HL-60 (cell line): ENCODE results near the gene KY.

Experiments
- CTCF ChIP-seq: IDR thresholded peaks from one replicate; pipeline ENCODE4 v1.5.1; 2011; ENCODE audit warnings: low read length, control low read depth, inconsistent platforms; ENCODE audit not compliant: insufficient read depth
- POLR2AphosphoS5 ChIP-seq: IDR thresholded peaks from 2 replicates; pipeline ENCODE4 v1.6.1; 2012; ENCODE audit warnings: low read depth

DNA sequence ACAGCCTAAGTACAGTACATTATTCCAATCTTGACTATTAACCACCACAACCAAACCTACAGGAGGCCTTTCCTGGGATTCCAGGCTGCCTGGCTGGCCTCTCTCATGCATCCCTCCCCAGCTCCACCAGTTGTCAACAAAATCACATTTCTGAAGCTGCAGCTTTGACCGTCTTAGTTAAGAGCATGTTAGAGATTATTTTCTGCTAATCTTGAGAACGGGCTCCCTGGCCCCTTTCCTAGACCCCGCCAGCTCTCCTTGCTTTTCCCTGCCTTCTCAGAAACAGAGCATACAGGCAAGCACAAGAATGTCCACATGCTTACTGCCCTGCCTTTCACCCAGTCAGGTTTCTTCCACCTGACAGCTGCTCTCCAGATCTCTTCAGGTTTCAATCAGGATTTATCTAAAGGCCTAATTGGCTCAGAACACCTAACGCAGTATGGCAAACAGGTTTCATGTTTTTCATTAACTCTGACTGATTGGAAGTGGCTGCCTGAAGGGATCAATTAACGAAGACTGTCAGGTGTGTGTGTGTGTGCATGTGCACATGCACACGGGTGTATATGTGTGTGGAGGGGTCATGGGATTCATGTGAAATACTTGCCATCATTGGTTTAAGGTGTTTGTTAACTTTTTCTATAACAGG, 12.3 kb downstream of the KY start:
- TF ChIP-seq POLR2AphosphoS5 (no peak), CTCF (no peak)
